ENCODE data around the gene C1orf226.

The C1orf226 gene

DNA sequence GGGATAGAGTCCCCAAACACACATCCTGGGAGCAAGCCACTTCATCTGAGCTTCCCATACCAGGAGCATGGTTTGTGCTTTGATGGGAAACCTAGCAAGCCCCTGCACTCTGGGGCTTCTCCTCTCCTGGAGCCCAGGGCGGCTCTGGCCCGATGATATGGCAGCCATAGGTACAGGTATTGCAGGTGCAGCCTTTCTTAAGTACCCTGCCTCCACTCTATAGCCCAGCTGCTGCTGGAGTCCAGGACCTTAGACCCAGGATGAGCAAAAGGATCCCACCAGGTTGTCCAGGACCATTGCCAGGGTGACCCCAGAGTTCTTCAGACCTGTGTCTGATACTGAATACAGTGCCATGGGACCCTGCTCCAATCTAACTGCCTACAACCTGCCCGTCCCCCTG, 4.2 kb downstream of the C1orf226 start:
- DNase-seq, result no peak

GRCh38 chr1:162386292-162387225, 5.0 kb downstream of the C1orf226 start:
- no peak for DNase-seq

- no peak for DNase-seq
These were observed 5.9 kb downstream of the C1orf226 start for GRCh38 chr1:162387226-162388082.

DNA sequence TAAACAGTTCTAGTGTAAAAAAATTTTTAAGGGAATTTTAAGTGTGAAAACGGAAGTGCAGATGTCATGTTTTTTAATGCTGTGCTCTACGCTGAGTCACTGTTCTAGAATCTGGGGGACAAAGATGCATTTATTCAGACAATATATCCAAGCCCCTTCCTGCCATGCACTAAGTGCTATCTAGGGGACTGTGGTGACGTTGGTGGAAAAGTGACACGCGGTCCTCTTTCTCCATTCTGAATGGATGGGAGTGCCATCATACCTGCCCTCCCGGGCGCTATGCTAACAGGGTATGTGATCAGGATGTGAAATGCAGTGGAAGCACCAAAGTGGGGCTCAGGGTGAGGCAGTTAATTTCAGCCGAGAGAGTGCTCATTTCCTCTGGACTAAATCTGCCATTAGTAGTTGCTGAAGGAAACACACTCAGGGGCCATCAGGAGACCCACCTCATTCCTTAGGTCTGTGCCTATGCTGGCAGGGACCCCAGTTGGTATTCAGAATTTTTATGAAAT, 6.6 kb downstream of the C1orf226 start:
- DNase-seq, result no peak

DNA sequence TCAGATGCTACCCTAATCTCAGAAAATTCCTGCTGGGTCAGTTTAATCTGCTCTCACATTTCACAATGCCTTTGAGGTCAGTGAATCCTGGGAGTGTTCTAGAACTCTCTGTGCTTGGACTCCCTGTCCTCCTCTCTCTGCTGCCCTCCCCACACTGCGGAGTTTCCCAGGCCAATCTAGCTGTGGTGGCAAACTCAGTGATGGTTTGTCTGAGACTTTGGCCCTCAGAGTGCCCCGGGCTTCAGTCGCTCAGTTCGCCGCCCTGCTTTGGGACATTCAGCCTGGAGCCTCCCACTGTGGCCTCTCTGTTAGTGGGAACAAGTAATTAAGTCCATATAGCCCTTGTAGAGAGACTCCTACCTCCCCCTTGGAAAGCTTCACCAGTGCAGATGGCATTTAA, 7.1 kb downstream of the C1orf226 start:
- no peak for DNase-seq

DNA sequence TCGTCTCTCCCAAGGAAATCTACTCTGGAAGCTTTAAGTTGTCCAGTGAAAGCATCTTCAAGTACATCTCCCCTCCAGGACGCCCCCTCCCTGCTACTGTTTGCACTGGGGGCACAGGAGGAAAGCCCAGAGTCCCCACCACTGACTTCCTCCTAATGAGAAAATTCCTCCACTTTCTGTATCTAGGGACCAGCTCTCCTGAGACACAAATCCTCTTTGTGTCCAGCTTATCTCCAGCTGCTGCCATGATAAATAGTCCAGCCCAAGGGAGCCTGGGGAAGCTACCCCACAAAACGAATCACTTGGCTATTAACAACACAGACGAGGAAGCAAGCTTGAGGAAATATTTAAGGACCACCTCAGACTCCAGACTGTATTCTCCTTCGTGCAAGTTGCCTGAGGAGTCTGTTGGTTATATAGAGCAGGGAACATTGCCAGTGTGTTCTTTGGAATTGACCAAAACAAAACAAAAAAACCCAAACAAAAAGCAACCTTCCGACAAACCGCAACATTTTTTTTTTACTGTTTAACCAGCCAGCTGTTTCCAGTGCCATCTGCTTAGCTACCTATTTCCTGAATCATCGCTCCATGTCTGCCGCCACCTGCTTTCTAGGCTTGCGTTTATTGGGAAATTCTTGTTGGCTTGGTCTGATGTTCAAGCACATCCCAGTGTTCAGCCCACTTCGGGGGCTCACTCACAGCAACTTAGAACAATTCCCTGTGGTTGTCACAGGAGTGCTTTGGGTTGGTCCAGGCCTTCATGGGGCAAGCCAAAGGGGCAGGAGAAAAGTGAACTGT, 7.7 kb downstream of the C1orf226 start:
- DNase-seq, result peak; percentile 21

- no peak for DNase-seq
These were observed 8.4 kb downstream of the C1orf226 start for GRCh38 chr1:162389971-162390370.

DNA sequence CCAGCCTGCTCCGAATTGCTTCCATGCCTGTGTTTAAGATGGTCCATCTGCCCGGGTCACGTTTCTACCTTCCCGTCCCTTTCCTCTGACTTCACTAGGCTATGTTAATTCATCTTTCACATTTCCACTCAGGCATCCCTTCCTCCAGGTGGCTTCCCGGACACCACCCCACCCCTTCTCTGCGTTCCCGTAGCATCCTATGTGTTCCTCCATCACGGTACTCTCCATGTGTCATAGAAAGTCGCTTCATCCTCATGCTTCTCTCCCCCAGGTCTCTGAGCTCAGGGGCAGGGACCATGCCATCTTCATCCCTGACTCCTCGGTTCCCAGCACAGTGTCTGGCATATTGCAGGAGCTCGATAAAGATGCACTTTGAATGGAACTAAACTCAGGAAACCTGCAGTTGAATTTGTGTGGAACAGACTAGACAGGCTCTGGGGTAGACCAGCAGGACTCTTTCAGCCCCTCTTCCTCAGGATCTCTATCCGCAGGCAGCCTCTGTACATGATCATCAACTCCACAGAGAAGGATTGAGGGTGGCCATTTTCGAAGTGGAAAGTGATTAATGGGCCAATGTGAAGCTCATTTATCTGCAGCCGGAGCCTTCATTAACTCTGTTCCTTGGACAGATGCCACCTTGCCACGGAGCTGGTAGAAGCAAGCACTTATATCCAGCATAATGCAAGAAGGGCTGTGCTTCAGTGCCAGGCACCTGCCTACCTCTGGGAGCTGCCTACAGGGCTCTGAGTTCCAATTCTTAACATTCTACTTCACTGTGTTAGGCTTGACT, 9.1 kb downstream of the C1orf226 start:
- DNase-seq, result no peak

- peak; percentile 35 for DNase-seq
These were observed 10.4 kb downstream of the C1orf226 start for GRCh38 chr1:162391790-162392563.

- no peak for DNase-seq
These were observed 14.8 kb downstream of the C1orf226 start for GRCh38 chr1:162396201-162396906.

DNA sequence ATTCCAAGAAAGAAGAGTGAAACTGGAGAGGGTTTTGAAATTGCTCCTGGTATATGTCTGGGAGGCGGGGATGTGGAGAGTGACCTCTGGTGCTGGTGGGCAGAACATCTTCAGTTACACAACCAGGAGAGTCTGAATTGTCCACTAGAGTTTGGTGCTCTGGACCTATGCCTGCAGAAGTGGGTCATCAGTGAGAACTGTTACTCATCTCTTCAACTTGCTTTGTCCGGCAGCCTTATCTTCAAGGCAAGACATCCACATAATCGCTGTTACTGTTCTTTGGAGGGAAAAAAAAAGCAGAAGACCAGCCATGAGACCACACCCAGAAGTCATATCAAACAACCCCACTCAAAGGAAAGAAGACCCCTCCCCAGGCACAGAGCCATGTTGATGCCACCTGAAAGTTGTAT, 15.5 kb downstream of the C1orf226 start:
- DNase-seq, result no peak

GRCh38 chr1:162397943-162398560, 16.5 kb downstream of the C1orf226 start:
- peak; percentile 59 for DNase-seq

DNA sequence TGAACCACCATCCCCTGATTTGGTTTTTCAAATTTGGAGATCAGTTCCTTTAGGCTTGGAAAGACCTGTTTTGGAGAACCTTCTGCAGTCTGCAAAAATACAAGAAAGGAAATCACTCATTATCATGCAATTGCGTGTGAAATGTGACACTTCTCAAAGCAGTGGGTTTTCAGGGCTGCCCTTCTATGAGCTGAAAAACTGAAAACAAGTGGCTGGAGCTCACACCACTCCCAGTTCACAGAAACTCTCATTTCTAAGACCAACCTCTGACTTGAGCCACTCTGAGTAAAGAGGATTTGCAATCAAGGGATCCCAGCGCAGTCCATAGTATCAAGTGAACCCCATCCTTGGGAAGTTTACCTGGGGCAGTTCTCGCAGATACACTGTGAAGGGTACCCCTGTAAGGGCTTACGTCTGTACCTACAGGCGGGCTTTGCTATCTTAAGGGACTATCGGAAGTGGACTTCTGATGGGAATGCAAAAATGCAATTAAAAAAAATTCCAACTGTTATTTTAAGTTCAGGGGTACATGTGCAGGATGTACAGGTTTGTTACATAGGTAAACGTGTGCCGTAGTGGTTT, 17.6 kb downstream of the C1orf226 start:
- DNase-seq, result no peak

DNA sequence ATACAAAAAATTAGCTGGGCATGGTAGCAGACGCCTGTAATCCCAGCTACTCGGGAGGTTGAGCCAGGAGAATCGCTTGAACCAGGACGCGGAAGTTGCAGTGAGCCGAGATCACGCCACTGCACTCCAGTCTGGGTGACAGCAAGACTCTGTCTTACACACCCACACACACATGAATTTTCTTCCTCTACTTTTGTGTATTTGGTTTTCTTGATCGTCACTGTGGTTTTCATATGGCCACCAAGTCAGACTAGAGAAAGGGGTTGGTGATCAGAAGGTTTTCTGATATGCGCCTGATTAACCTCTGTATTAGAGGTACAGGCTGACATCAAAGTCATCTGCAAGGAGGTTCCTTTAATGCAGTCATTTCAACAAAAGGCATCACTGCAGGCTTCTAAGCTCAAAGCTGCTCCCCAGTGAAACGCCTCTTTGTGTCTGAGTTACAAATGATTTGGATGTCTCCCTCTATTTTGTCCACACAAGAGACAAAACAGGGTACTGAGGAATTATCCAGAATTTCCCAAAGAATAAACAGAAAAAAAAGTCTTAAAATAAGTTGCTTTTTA, 19.3 kb downstream of the C1orf226 start:
- no peak for DNase-seq

GRCh38 chr1:162404550-162405160, 23.1 kb downstream of the C1orf226 start:
- DNase-seq, result no peak

DNA sequence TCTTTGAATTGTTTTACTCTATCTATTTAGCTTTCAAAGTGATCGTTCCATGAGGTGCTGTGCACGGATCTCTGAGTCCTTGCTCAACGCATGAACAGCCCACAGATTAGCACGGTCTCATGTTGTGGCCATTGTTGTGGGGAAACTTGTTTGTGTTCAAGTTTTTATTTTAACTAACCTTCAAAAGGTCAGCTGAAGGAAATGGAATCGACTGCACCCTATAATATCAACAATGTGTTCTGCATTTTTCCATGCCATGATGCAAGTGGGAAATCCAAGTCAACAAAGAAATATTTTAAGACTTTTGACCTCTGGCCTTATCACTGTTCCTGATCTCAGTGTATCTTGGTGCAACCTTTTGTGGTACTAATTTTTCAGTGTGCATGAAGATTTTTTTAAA, 24.3 kb downstream of the C1orf226 start:
- no peak for DNase-seq

- no peak for DNase-seq
These were observed 25.3 kb downstream of the C1orf226 start for GRCh38 chr1:162406811-162407210.

DNA sequence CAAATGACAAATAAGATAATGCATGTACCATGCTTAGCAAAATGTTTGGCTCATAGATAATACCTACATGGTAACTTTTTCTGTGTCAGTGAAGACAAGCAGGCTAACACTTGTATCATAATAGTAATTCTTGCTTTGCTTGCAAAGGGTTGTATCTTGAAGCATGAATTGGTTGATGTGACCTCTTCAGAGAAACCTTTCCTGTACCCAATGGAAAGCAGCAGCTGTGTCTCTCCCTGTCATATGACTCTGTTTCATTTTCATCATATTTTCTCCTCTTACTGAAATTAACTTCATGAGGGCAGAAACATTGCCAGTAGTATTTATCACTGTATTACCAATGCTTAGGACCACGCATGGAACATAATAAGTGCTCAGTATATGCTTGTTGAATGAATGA, 26.0 kb downstream of the C1orf226 start:
- no peak for DNase-seq

- no peak for DNase-seq
These were observed 30.5 kb downstream of the C1orf226 start, which contains the start of gene SH2D1B for GRCh38 chr1:162412002-162412401. Gene SH2D1B (minus strand): TSS chr1:162412136. CDS start chr1:162412016, 120 bp downstream.

All from NCI-H2029 treated with DMSO at 0.1 percent for 48 hours (cell line).